ENCODE results near the gene HEBP2.

HEBP2 gene

DNA sequence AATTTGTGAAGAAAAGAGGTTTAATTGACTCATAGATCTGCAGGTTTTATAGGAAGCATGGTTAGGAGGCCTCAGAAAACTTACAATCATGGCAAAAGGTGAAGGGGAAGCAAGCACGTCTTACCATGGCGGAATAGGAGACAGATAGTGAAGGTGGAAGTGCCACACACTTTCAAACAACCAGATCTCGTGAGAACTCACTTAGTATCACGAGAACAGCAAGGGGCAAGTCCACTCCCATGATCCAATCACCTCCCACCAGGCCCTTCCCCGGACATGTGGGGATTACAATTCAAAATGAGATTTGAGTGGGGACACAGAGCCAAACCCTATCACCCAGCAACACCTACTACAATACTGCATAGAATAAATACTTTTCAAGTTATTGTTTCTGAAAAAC is 7.3 kb upstream of the HEBP2 start:
- TF ChIP-seq CTCF (conservative IDR thresholded peaks at IDR 0.05; ENCODE audit: control insufficient read depth, insufficient read depth, low read depth, low read length), result no peak
- H3K4me3 ChIP-seq (ENCODE audit: control insufficient read depth, low read depth, low read length), result no peak overlapping the region
- no peak for DNase-seq (ENCODE audit: low read depth)

- no peak for TF ChIP-seq CTCF (conservative IDR thresholded peaks at IDR 0.05; ENCODE audit: control insufficient read depth, insufficient read depth, low read depth, low read length)
- H3K4me3 ChIP-seq (ENCODE audit: control insufficient read depth, low read depth, low read length), result no peak overlapping the region
- DNase-seq (ENCODE audit: low read depth), result peak; percentile 53
Observed at GRCh38 chr6:138397128-138398122, 6.6 kb upstream of the HEBP2 start.

DNA sequence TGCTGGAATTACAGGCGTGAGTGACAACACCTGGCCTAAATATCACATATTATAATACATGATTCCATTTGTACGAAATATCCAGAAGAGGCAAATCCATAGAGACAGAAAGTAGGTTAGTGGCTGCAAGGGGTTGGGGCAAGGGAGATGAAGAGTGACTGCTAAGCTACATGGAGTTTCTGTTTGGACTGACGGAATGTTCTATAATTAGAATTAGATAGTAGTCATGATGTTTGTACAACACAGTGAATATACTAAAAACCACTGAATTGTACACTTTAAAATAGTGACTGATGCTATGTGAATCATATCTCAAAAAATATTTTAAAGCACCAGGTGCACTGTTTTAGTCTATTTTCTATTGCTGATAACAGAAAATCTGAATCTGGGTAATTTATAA is 3.7 kb upstream of the HEBP2 start:
- no peak for DNase-seq (ENCODE audit: low read depth)
- H3K4me3 ChIP-seq (ENCODE audit: control insufficient read depth, low read depth, low read length), result no peak overlapping the region
- no peak for TF ChIP-seq CTCF (conservative IDR thresholded peaks at IDR 0.05; ENCODE audit: control insufficient read depth, insufficient read depth, low read depth, low read length)

DNA sequence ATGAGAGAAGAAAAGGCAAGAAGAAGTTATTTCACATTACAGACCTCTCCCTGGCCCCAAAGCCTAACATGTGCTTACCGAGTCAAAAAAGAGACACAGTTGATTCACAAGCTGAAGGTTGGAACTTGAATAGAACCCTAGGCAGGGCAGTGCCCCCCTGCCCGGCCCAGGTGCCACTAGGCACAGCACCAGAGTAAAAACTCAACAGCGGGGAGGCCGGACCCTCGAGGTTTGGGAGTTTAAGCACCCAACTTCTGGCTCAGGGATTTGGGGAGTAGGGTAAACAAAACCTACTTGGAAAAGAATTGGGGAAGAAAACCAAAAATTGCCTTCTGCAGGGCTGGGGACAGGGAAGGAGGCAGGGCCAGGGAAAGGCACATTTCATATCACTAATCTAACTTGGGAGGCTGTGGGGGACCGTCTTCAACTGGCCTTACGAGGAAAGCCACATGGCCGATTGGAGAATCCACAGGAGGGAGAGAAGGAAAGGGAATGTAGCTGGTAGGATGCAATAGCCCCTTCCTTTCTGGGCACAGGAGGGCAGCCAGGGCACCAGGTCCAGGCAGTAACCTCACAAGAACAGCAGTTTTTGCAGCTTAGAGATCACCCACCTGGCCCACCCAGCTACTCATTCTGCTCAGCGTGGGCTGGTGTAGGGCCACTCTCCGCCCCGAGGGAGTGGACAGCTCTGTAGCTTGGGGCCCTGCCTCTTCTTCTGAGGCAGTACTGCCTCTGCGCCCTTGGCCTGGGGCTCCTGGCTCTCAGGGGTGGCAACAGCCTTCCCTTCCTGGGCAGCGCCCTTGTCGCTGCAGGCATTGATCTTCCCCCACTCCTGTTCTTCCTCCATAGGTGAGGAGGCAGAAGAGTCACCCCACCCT is 1.8 kb upstream of the HEBP2 start:
- TF ChIP-seq CTCF (conservative IDR thresholded peaks at IDR 0.05; ENCODE audit: control insufficient read depth, insufficient read depth, low read depth, low read length), result no peak

DNA sequence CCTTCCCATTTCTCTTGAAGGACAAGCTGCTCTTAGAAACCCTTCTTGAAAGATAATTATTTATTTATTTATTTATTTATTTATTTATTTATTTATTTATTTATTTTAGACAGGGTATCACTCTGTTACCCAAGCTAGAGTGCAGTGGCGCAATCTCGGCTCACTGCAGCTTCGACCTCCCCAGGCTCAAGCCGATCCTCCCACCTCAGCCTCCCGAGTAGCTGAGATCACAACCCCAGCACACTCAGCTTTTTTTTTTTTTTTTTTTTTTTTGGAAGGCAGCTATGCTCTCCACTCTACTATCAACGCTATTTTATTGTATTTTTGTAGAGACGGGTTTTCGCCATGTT is 1.2 kb upstream of the HEBP2 start:
- TF ChIP-seq CTCF (conservative IDR thresholded peaks at IDR 0.05; ENCODE audit: control insufficient read depth, insufficient read depth, low read depth, low read length), result no peak
- H3K4me3 ChIP-seq (ENCODE audit: control insufficient read depth, low read depth, low read length), result no peak overlapping the region

More for the DNA sequence above, 1.8 kb upstream of the HEBP2 start:
- H3K4me3 ChIP-seq (ENCODE audit: control insufficient read depth, low read depth, low read length), result no peak overlapping the region
- no peak for DNase-seq (ENCODE audit: low read depth)

GRCh38 chr6:138403324-138403800 is 661 bp upstream of the HEBP2 start:
- no peak for TF ChIP-seq CTCF (conservative IDR thresholded peaks at IDR 0.05; ENCODE audit: control insufficient read depth, insufficient read depth, low read depth, low read length)
- peak overlapping the region; percentile 79 for H3K4me3 ChIP-seq (ENCODE audit: control insufficient read depth, low read depth, low read length)
- no peak for DNase-seq (ENCODE audit: low read depth)

More for the DNA sequence above, 1.2 kb upstream of the HEBP2 start:
- DNase-seq (ENCODE audit: low read depth), result no peak
